ENCODE results near the gene PAQR8.

PAQR8 gene, protein sequence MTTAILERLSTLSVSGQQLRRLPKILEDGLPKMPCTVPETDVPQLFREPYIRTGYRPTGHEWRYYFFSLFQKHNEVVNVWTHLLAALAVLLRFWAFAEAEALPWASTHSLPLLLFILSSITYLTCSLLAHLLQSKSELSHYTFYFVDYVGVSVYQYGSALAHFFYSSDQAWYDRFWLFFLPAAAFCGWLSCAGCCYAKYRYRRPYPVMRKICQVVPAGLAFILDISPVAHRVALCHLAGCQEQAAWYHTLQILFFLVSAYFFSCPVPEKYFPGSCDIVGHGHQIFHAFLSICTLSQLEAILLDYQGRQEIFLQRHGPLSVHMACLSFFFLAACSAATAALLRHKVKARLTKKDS
- 12.9 to 19.6 (median 14.5) reads per million in 3 donors for total RNA-seq

GRCh38 chr6:52361945-52362442 is at the start of gene PAQR8:
Gene PAQR8, plus strand, starts transcription at chr6:52362151. Its CDS starts 41,063 bp downstream, at chr6:52403214.
- Histone ChIP-seq H3K27ac (ENCODE audit: insufficient read depth, low read length, poor library complexity, severe bottlenecking) (peak within 1 kb of the TSS; percentile 93), H3K4me3 (ENCODE audit: insufficient read depth, low read depth, low read length, poor library complexity, severe bottlenecking) (peak within 1 kb of the TSS; percentile 98), H3K36me3 (ENCODE audit: control insufficient read depth, insufficient read depth, low read length) (peaks cover 3% of the 10 kb centered on the region), H3K9me3 (ENCODE audit: control insufficient read depth, low read length) (no peaks in the 10 kb centered on the region), H3K27me3 (replicated peaks; ENCODE audit: control insufficient read depth, insufficient read depth, low read length, poor library complexity, severe bottlenecking) (no peaks in the 10 kb centered on the region), H3K4me1 (ENCODE audit: control insufficient read depth, insufficient read depth, low read length, poor library complexity, severe bottlenecking) (peaks cover 12% of the 10 kb centered on the region)
- peak; percentile 73 to 75 (median 73) for DNase-seq

DNA sequence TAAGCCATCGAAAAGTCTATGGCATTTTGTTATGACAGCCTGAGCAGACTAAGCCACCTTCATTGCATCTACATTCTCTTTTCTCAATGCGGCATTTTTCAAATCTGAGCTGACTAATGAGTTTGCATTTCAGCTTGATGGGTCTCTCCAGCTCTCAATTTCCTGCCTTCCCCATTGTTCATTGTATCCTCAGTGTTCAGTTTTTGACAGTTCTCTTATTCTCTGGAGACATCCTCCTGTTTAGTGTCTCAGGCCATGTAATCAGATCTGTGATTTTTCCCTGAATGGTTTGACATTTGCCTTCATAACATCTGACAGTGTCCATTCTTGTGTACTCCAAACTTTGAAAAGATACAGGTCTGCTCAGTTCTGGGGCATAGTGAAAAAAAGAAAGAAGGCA is 49.5 kb upstream of the PAQR8 start:
- H3K27me3 ChIP-seq (replicated peaks; ENCODE audit: control insufficient read depth, insufficient read depth, low read length, poor library complexity, severe bottlenecking) = no peaks in the 10 kb centered on the region
- peaks cover 11% of the 10 kb centered on the region for H3K4me1 ChIP-seq (ENCODE audit: control insufficient read depth, insufficient read depth, low read length, poor library complexity, severe bottlenecking)
- no peaks in the 10 kb centered on the region for H3K9me3 ChIP-seq (ENCODE audit: control insufficient read depth, low read length)
- H3K36me3 ChIP-seq (ENCODE audit: control insufficient read depth, insufficient read depth, low read length) = no peaks in the 10 kb centered on the region
- no peak for DNase-seq
- no peak overlapping the region for H3K4me3 ChIP-seq (ENCODE audit: insufficient read depth, low read depth, low read length, poor library complexity, severe bottlenecking)
- no peak overlapping the region for H3K27ac ChIP-seq (ENCODE audit: insufficient read depth, low read length, poor library complexity, severe bottlenecking)

- DNase-seq = no peak
- Histone ChIP-seq H3K4me1 (ENCODE audit: control insufficient read depth, insufficient read depth, low read length, poor library complexity, severe bottlenecking) (no peaks in the 10 kb centered on the region), H3K27me3 (replicated peaks; ENCODE audit: control insufficient read depth, insufficient read depth, low read length, poor library complexity, severe bottlenecking) (no peaks in the 10 kb centered on the region)
These were observed 47.2 kb upstream of the PAQR8 start for GRCh38 chr6:52314752-52315151.

DNA sequence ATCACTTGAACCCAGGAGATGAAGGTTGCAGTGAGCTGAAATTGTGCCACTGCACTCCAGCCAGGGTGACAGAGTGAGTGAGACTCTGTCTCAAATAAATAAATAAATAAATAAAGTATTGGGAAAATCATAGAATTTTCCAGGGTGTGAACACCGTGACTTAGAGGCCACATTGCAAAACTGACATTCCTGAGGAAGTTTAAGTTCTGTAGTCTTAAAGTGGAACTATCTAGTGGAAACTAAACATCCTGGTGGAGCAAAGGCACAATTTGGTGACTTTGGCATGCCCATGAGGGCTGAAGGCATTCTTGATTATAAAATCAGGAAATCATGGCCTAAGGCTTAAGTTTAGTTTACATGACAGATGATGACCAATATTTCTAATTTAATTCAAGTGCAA is 44.7 kb upstream of the PAQR8 start:
- no peaks in the 10 kb centered on the region for H3K4me1 ChIP-seq (ENCODE audit: control insufficient read depth, insufficient read depth, low read length, poor library complexity, severe bottlenecking)
- DNase-seq = no peak
- no peaks in the 10 kb centered on the region for H3K9me3 ChIP-seq (ENCODE audit: control insufficient read depth, low read length)
- no peak overlapping the region for H3K4me3 ChIP-seq (ENCODE audit: insufficient read depth, low read depth, low read length, poor library complexity, severe bottlenecking)
- H3K36me3 ChIP-seq (ENCODE audit: control insufficient read depth, insufficient read depth, low read length) = no peaks in the 10 kb centered on the region
- H3K27me3 ChIP-seq (replicated peaks; ENCODE audit: control insufficient read depth, insufficient read depth, low read length, poor library complexity, severe bottlenecking) = no peaks in the 10 kb centered on the region
- H3K27ac ChIP-seq (ENCODE audit: insufficient read depth, low read length, poor library complexity, severe bottlenecking) = no peak overlapping the region

More at GRCh38 chr6:52314752-52315151, 47.2 kb upstream of the PAQR8 start:
- no peak overlapping the region for H3K27ac ChIP-seq (ENCODE audit: insufficient read depth, low read length, poor library complexity, severe bottlenecking)
- H3K4me3 ChIP-seq (ENCODE audit: insufficient read depth, low read depth, low read length, poor library complexity, severe bottlenecking) = no peak overlapping the region
- H3K9me3 ChIP-seq (ENCODE audit: control insufficient read depth, low read length) = no peaks in the 10 kb centered on the region
- H3K36me3 ChIP-seq (ENCODE audit: control insufficient read depth, insufficient read depth, low read length) = no peaks in the 10 kb centered on the region

DNA sequence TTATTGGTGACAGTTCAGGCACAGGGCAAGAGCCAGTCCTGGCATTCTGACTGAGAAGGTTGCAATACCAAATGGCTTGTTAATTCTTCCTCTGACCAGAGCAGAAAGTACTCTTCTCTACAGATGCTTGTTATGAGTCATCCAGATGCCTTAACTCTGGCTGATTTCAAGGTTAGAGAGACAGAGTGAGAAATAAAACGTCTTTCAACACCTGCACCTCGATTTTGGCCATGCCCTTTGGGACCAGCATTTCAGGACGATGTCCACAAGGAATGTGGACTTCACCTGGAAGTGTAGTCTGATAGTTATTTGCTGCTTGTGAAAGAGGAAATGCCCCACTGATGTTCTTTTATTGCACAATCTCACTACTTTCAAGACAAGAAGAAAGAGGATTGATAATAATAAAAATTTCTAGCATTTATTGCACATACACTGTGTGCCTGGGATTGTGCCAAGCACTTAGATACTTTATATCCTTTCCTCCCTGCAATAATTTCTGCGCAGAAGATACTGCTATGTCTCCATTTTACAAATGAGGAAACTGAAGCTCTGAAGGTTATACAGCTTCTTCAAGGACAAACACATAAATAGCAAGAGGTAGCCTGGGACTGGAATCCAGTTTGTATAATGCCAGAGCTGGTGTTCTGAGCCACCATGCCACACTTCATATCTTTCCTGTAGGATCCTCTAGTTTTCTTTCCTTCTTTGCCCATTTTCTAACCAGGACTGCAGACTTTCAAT is 43.9 kb upstream of the PAQR8 start:
- no peaks in the 10 kb centered on the region for H3K27me3 ChIP-seq (replicated peaks; ENCODE audit: control insufficient read depth, insufficient read depth, low read length, poor library complexity, severe bottlenecking)
- H3K9me3 ChIP-seq (ENCODE audit: control insufficient read depth, low read length) = no peaks in the 10 kb centered on the region
- no peaks in the 10 kb centered on the region for H3K4me1 ChIP-seq (ENCODE audit: control insufficient read depth, insufficient read depth, low read length, poor library complexity, severe bottlenecking)
- no peak overlapping the region for H3K4me3 ChIP-seq (ENCODE audit: insufficient read depth, low read depth, low read length, poor library complexity, severe bottlenecking)
- H3K27ac ChIP-seq (ENCODE audit: insufficient read depth, low read length, poor library complexity, severe bottlenecking) = no peak overlapping the region
- no peak for DNase-seq
- H3K36me3 ChIP-seq (ENCODE audit: control insufficient read depth, insufficient read depth, low read length) = no peaks in the 10 kb centered on the region

DNA sequence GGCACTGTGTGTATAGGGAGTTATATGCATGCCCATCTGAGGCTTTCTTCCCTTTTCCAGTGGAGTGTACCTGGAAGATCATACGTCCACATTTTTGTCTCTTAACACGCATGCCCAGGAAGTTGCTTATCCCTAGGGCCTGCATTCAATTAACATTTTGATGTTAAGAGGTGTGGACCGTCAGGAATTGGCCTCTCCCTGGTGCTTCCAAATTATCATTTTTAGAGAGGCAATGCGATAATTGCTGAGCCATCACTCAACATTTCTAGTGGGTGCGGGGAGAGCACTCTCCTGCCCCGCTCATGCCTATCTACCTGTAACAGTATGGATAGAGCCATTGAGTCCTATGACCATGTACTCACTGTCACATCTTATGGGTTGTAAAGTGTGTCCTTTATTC is 37.8 kb upstream of the PAQR8 start:
- Histone ChIP-seq H3K27me3 (replicated peaks; ENCODE audit: control insufficient read depth, insufficient read depth, low read length, poor library complexity, severe bottlenecking) (no peaks in the 10 kb centered on the region), H3K4me1 (ENCODE audit: control insufficient read depth, insufficient read depth, low read length, poor library complexity, severe bottlenecking) (no peaks in the 10 kb centered on the region), H3K36me3 (ENCODE audit: control insufficient read depth, insufficient read depth, low read length) (no peaks in the 10 kb centered on the region), H3K4me3 (ENCODE audit: insufficient read depth, low read depth, low read length, poor library complexity, severe bottlenecking) (no peak overlapping the region), H3K27ac (ENCODE audit: insufficient read depth, low read length, poor library complexity, severe bottlenecking) (no peak overlapping the region), H3K9me3 (ENCODE audit: control insufficient read depth, low read length) (no peaks in the 10 kb centered on the region)
- no peak for DNase-seq

- no peak for DNase-seq
- no peaks in the 10 kb centered on the region for H3K36me3 ChIP-seq (ENCODE audit: control insufficient read depth, insufficient read depth, low read length)
- H3K4me3 ChIP-seq (ENCODE audit: insufficient read depth, low read depth, low read length, poor library complexity, severe bottlenecking) = no peak overlapping the region
- no peaks in the 10 kb centered on the region for H3K9me3 ChIP-seq (ENCODE audit: control insufficient read depth, low read length)
- no peak overlapping the region for H3K27ac ChIP-seq (ENCODE audit: insufficient read depth, low read length, poor library complexity, severe bottlenecking)
- H3K27me3 ChIP-seq (replicated peaks; ENCODE audit: control insufficient read depth, insufficient read depth, low read length, poor library complexity, severe bottlenecking) = no peaks in the 10 kb centered on the region
- H3K4me1 ChIP-seq (ENCODE audit: control insufficient read depth, insufficient read depth, low read length, poor library complexity, severe bottlenecking) = no peaks in the 10 kb centered on the region
These were observed 36.1 kb upstream of the PAQR8 start for GRCh38 chr6:52325695-52326471.

- Histone ChIP-seq H3K27ac (ENCODE audit: insufficient read depth, low read length, poor library complexity, severe bottlenecking) (no peak overlapping the region), H3K36me3 (ENCODE audit: control insufficient read depth, insufficient read depth, low read length) (no peaks in the 10 kb centered on the region), H3K9me3 (ENCODE audit: control insufficient read depth, low read length) (no peaks in the 10 kb centered on the region), H3K27me3 (replicated peaks; ENCODE audit: control insufficient read depth, insufficient read depth, low read length, poor library complexity, severe bottlenecking) (no peaks in the 10 kb centered on the region), H3K4me1 (ENCODE audit: control insufficient read depth, insufficient read depth, low read length, poor library complexity, severe bottlenecking) (no peaks in the 10 kb centered on the region), H3K4me3 (ENCODE audit: insufficient read depth, low read depth, low read length, poor library complexity, severe bottlenecking) (no peak overlapping the region)
- DNase-seq = no peak
These were observed 35.2 kb upstream of the PAQR8 start for GRCh38 chr6:52326540-52327364.

- no peak overlapping the region for H3K4me3 ChIP-seq (ENCODE audit: insufficient read depth, low read depth, low read length, poor library complexity, severe bottlenecking)
- H3K36me3 ChIP-seq (ENCODE audit: control insufficient read depth, insufficient read depth, low read length) = no peaks in the 10 kb centered on the region
- no peaks in the 10 kb centered on the region for H3K27me3 ChIP-seq (replicated peaks; ENCODE audit: control insufficient read depth, insufficient read depth, low read length, poor library complexity, severe bottlenecking)
- peaks cover 8% of the 10 kb centered on the region for H3K4me1 ChIP-seq (ENCODE audit: control insufficient read depth, insufficient read depth, low read length, poor library complexity, severe bottlenecking)
- H3K27ac ChIP-seq (ENCODE audit: insufficient read depth, low read length, poor library complexity, severe bottlenecking) = no peak overlapping the region
- no peaks in the 10 kb centered on the region for H3K9me3 ChIP-seq (ENCODE audit: control insufficient read depth, low read length)
- no peak for DNase-seq
These were observed 33.7 kb upstream of the PAQR8 start for GRCh38 chr6:52328303-52328662.

Measured in effector memory CD4-positive, alpha-beta T cell (primary cell).